Measurements from ENCODE around the gene DIS3L2.

GRCh38 chr2:232073699-232074098 is 112.2 kb downstream of the DIS3L2 start:
- no peak for TF ChIP-seq POLR2A (IDR thresholded peaks at IDR 0.05)
- no peak for TF ChIP-seq CTCF (IDR thresholded peaks at IDR 0.05)
- no peak for TF ChIP-seq POLR2AphosphoS5 (IDR thresholded peaks at IDR 0.05)
- TF ChIP-seq EP300 (IDR thresholded peaks at IDR 0.05) = no peak
